BLaER1 treated with 17β-estradiol and CSF1 and Interleukin-3, amounts not matched to agents 10 nM and 100 nM (cell line): Measurements from ENCODE around the gene PPFIA1.

Experiments
- H3K27ac ChIP-seq, 11 experiments: shearing (Covaris generic); formaldehyde crosslinking; 2 replicates each; pipeline ENCODE4 v1.8.1; 2022
- H3K27me3 ChIP-seq, 11 experiments: shearing (Covaris generic); formaldehyde crosslinking; 2 replicates each; pipeline ENCODE4 v1.8.1; 2022
- H3K36me3 ChIP-seq, 11 experiments: shearing (Covaris generic); formaldehyde crosslinking; 2 replicates each; pipeline ENCODE4 v1.8.1; 2022
- H3K4me1 ChIP-seq, 10 experiments: shearing (Covaris generic); formaldehyde crosslinking; 2 replicates each; pipeline ENCODE4 v1.8.1; 2022
- H3K4me2 ChIP-seq, 11 experiments: shearing (Covaris generic); formaldehyde crosslinking; 2 replicates each; pipeline ENCODE4 v1.8.1; 2022
- H3K4me3 ChIP-seq, 10 experiments: shearing (Covaris generic); formaldehyde crosslinking; 2 replicates each; pipeline ENCODE4 v1.8.1; 2022
- H3K9ac ChIP-seq, 11 experiments: shearing (Covaris generic); formaldehyde crosslinking; 2 replicates each; pipeline ENCODE4 v1.8.1; 2022
- H3K9me3 ChIP-seq, 11 experiments: shearing (Covaris generic); formaldehyde crosslinking; replicated peaks in 1 of 11; 2 replicates each; pipeline ENCODE4 v1.8.1; 2022
- H4K20me1 ChIP-seq, 11 experiments: shearing (Covaris generic); formaldehyde crosslinking; 2 replicates each; pipeline ENCODE4 v1.8.1; 2022
- Cebpa-rat ChIP-seq, 11 experiments: shearing (Covaris generic); IDR thresholded peaks; 2 replicates each; pipeline ENCODE4 v1.8.1; 2022

PPFIA1 gene

GRCh38 chr11:70353329-70353728, 82.8 kb downstream of the PPFIA1 start:
- peaks cover 0 to 75% (median 32%) of the 10 kb centered on the region in 11 experiments; a peak in 16 of 22 replicates for H4K20me1 ChIP-seq

GRCh38 chr11:70353900-70354568, 83.5 kb downstream of the PPFIA1 start:
- TF ChIP-seq Cebpa-rat (IDR thresholded peaks at IDR 0.05) = no peak

More at GRCh38 chr11:70353329-70353728, 82.8 kb downstream of the PPFIA1 start:
- no peaks in the 10 kb centered on the region for H3K27me3 ChIP-seq
- H3K27ac ChIP-seq = no peak overlapping the region
- no peak overlapping the region for H3K4me3 ChIP-seq
- H3K9me3 ChIP-seq = no peaks in the 10 kb centered on the region
- peaks cover 79 to 98% (median 91%) of the 10 kb centered on the region in 11 experiments for H3K36me3 ChIP-seq
- no peak overlapping the region for H3K4me2 ChIP-seq
- no peak overlapping the region for H3K9ac ChIP-seq
- no peak for TF ChIP-seq Cebpa-rat (IDR thresholded peaks at IDR 0.05)
- H3K4me1 ChIP-seq = peaks cover 0 to 15% (median 0%) of the 10 kb centered on the region in 10 experiments; a peak in 5 of 20 replicates

GRCh38 chr11:70354629-70355028, 84.1 kb downstream of the PPFIA1 start:
- Histone ChIP-seq H3K27me3 (no peaks in the 10 kb centered on the region), H3K36me3 (peaks cover 67 to 94% (median 91%) of the 10 kb centered on the region in 11 experiments)

More at GRCh38 chr11:70353900-70354568, 83.5 kb downstream of the PPFIA1 start:
- H3K27ac ChIP-seq = no peak overlapping the region
- H3K4me1 ChIP-seq = peaks cover 0 to 22% (median 0%) of the 10 kb centered on the region in 10 experiments; a peak in 6 of 20 replicates
- no peak overlapping the region for H3K9ac ChIP-seq
- H4K20me1 ChIP-seq = peaks cover 5 to 77% (median 38%) of the 10 kb centered on the region in 11 experiments; a peak in 17 of 22 replicates
- H3K36me3 ChIP-seq = peaks cover 72 to 94% (median 91%) of the 10 kb centered on the region in 11 experiments
- no peaks in the 10 kb centered on the region for H3K9me3 ChIP-seq
- no peak overlapping the region for H3K4me3 ChIP-seq
- H3K27me3 ChIP-seq = no peaks in the 10 kb centered on the region
- H3K4me2 ChIP-seq = no peak overlapping the region

GRCh38 chr11:70358753-70359152, 88.3 kb downstream of the PPFIA1 start:
- Histone ChIP-seq H3K27me3 (peaks cover 0 to 11% (median 3%) of the 10 kb centered on the region in 11 experiments; a peak in 6 of 22 replicates), H3K4me3 (no peak overlapping the region), H3K4me2 (peak overlapping the region in 3 of 11 experiments; percentile 40 to 88 (median 77); a peak in 6 of 22 replicates), H3K9ac (no peak overlapping the region), H3K36me3 (peaks cover 80 to 100% (median 99%) of the 10 kb centered on the region in 11 experiments), H3K4me1 (peaks cover 3 to 36% (median 12%) of the 10 kb centered on the region in 10 experiments), H3K9me3 (no peaks in the 10 kb centered on the region), H3K27ac (peak overlapping the region in 1 of 11 experiments; percentile 1; a peak in 1 of 22 replicates), H4K20me1 (peaks cover 44 to 95% (median 70%) of the 10 kb centered on the region in 11 experiments; a peak in 21 of 22 replicates)
- TF ChIP-seq Cebpa-rat (IDR thresholded peaks at IDR 0.05) = no peak

More at GRCh38 chr11:70354629-70355028, 84.1 kb downstream of the PPFIA1 start:
- H3K9me3 ChIP-seq = no peaks in the 10 kb centered on the region
- H3K4me2 ChIP-seq = no peak overlapping the region
- TF ChIP-seq Cebpa-rat (IDR thresholded peaks at IDR 0.05) = no peak
- no peak overlapping the region for H3K4me3 ChIP-seq
- no peak overlapping the region for H3K9ac ChIP-seq
- H3K27ac ChIP-seq = no peak overlapping the region
- peaks cover 0 to 28% (median 0%) of the 10 kb centered on the region in 10 experiments; a peak in 9 of 20 replicates for H3K4me1 ChIP-seq
- peaks cover 11 to 80% (median 43%) of the 10 kb centered on the region in 11 experiments; a peak in 20 of 22 replicates for H4K20me1 ChIP-seq

- no peaks in the 10 kb centered on the region for H3K9me3 ChIP-seq
- peaks cover 12 to 45% (median 21%) of the 10 kb centered on the region in 10 experiments for H3K4me1 ChIP-seq
- H4K20me1 ChIP-seq = peaks cover 52 to 97% (median 71%) of the 10 kb centered on the region in 11 experiments; a peak in 21 of 22 replicates
- peaks cover 78 to 100% (median 97%) of the 10 kb centered on the region in 11 experiments for H3K36me3 ChIP-seq
- H3K9ac ChIP-seq = no peak overlapping the region
- H3K4me2 ChIP-seq = peak overlapping the region in 8 of 11 experiments; percentile 18 to 88 (median 34); a peak in 13 of 22 replicates
- peaks cover 0 to 17% (median 8%) of the 10 kb centered on the region in 11 experiments; a peak in 7 of 22 replicates for H3K27me3 ChIP-seq
- H3K4me3 ChIP-seq = no peak overlapping the region
- H3K27ac ChIP-seq = no peak overlapping the region
- no peak for TF ChIP-seq Cebpa-rat (IDR thresholded peaks at IDR 0.05)
Measured at GRCh38 chr11:70359451-70360205, 89.1 kb downstream of the PPFIA1 start.

- no peaks in the 10 kb centered on the region for H3K9me3 ChIP-seq
- H3K4me3 ChIP-seq = no peak overlapping the region
- H3K27me3 ChIP-seq = peaks cover 0 to 17% (median 8%) of the 10 kb centered on the region in 11 experiments; a peak in 8 of 22 replicates
- H3K36me3 ChIP-seq = peaks cover 78 to 99% (median 92%) of the 10 kb centered on the region in 11 experiments
- no peak for TF ChIP-seq Cebpa-rat (IDR thresholded peaks at IDR 0.05)
- peaks cover 56 to 100% (median 77%) of the 10 kb centered on the region in 11 experiments for H4K20me1 ChIP-seq
- H3K4me2 ChIP-seq = peak overlapping the region in 6 of 11 experiments; percentile 18 to 77 (median 26); a peak in 8 of 22 replicates
- no peak overlapping the region for H3K27ac ChIP-seq
- peaks cover 18 to 51% (median 27%) of the 10 kb centered on the region in 10 experiments for H3K4me1 ChIP-seq
- no peak overlapping the region for H3K9ac ChIP-seq
Measured at GRCh38 chr11:70360211-70360610, 89.7 kb downstream of the PPFIA1 start.

GRCh38 chr11:70364178-70364577, 93.7 kb downstream of the PPFIA1 start:
- Histone ChIP-seq H3K9ac (no peak overlapping the region), H3K27me3 (peaks cover 0 to 26% (median 8%) of the 10 kb centered on the region in 11 experiments; a peak in 12 of 22 replicates), H3K4me2 (peak overlapping the region; percentile 53 to 88 (median 74); a peak in 21 of 22 replicates), H3K4me3 (no peak overlapping the region), H3K36me3 (peaks cover 73 to 100% (median 87%) of the 10 kb centered on the region in 11 experiments), H4K20me1 (peaks cover 58 to 100% (median 86%) of the 10 kb centered on the region in 11 experiments), H3K9me3 (peaks cover 0 to 14% (median 11%) of the 10 kb centered on the region in 11 experiments; a peak in 19 of 22 replicates), H3K4me1 (peaks cover 25 to 46% (median 33%) of the 10 kb centered on the region in 10 experiments), H3K27ac (no peak overlapping the region)
- no peak for TF ChIP-seq Cebpa-rat (IDR thresholded peaks at IDR 0.05)

GRCh38 chr11:70364745-70365543, 94.5 kb downstream of the PPFIA1 start:
- Histone ChIP-seq H3K4me1 (peaks cover 18 to 39% (median 29%) of the 10 kb centered on the region in 10 experiments), H3K27me3 (peaks cover 0 to 26% (median 8%) of the 10 kb centered on the region in 11 experiments; a peak in 12 of 22 replicates), H3K4me3 (peak overlapping the region in 2 of 10 experiments; percentile 1 to 32; a peak in 1 of 20 replicates), H3K27ac (no peak overlapping the region), H3K36me3 (peaks cover 68 to 100% (median 79%) of the 10 kb centered on the region in 11 experiments), H3K4me2 (peak overlapping the region; percentile 53 to 88 (median 74)), H3K9ac (peak overlapping the region in 2 of 11 experiments; percentile 7; a peak in 1 of 22 replicates), H3K9me3 (peaks cover 0 to 15% (median 13%) of the 10 kb centered on the region in 11 experiments; a peak in 19 of 22 replicates), H4K20me1 (peaks cover 53 to 100% (median 79%) of the 10 kb centered on the region in 11 experiments)
- no peak for TF ChIP-seq Cebpa-rat (IDR thresholded peaks at IDR 0.05)
